SHP77 treated with DMSO at 0.1 percent for 48 hours (cell line): ENCODE measurements around the gene TEAD2.
"Not testable (repeated sequence)": the region's sequence is repeated elsewhere in the genome, so short reads cannot be mapped to it uniquely, and the experiment has no call there.

Experiments
- DNase-seq: peaks from one replicate; lab custom pipeline; 2025; lab: John Stamatoyannopoulos, UW

Gene TEAD2

GRCh38 chr19:49383599-49383998, 21.4 kb upstream of the TEAD2 start:
- DNase-seq: no peak

- DNase-seq: no peak
These were observed 20.4 kb upstream of the TEAD2 start for GRCh38 chr19:49382639-49383038.

DNA sequence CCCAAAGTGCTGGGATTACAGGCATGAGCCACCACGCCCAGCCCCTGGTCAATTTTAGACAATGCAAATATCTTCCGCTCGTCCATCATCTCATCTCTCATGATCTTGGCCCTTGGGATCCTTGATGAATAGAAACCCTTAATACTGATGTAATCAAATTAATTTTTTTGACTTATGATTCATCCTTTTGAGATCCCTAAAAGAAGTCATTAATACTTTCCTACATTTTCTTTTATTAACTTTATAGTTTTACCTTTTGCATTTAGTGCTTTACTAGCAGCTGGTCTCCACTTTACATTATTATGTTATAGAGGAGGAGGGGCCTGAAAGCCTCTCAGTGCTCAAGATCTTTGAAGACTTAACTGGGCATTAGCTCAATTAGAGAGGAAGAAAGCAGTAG, 18.2 kb upstream of the TEAD2 start:
- no peak for DNase-seq

- no peak for DNase-seq
These were observed 16.3 kb upstream of the TEAD2 start for GRCh38 chr19:49378512-49378911.

DNA sequence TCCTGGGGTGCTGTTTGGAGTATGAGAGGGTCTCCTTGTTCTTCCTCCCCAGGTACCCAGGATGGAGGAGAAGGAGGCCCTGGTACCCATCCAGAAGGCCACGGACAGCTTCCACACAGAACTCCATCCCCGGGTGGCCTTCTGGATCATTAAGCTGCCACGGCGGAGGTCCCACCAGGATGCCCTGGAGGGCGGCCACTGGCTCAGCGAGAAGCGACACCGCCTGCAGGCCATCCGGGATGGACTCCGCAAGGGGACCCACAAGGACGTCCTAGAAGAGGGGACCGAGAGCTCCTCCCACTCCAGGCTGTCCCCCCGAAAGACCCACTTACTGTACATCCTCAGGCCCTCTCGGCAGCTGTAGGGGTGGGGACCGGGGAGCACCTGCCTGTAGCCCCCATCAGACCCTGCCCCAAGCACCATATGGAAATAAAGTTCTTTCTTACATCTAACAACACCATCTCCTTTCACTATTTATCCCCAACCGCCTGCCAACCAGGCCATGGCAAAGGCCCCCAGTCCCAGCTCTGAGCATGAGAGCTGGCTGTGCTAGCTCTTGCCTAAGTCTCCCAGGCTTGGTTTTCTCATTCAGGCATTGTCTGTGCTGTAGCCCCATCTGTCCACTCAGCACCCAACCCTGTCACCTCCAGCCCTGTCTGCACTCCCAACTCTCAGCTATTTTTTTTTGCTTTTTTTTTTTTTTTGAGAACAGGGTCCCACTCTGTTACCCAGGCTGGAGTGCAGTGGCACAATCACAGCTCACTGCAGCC, 12.6 kb upstream of the TEAD2 start:
- no peak for DNase-seq

GRCh38 chr19:49373174-49373573, 11.0 kb upstream of the TEAD2 start:
- DNase-seq: not testable (repeated sequence)

DNA sequence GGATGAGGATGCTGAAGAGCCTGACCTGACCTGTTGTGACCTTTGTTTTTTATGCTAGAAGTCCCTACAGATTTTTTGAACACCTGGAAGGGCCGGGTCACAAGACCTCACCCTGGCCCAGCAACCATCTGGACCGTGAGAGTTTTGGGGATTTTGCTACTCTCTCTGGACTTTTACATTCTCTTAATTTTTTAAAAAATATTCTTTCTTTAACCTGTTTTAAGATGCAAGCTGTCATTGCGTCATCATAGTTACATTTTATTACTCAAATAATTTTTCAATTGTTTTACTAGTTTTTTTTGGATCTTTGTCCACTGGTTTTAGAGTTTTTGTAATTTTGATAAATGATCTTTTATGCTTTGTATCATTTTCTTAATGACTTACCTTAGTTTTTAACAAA, 9.0 kb upstream of the TEAD2 start:
- DNase-seq: no peak

DNA sequence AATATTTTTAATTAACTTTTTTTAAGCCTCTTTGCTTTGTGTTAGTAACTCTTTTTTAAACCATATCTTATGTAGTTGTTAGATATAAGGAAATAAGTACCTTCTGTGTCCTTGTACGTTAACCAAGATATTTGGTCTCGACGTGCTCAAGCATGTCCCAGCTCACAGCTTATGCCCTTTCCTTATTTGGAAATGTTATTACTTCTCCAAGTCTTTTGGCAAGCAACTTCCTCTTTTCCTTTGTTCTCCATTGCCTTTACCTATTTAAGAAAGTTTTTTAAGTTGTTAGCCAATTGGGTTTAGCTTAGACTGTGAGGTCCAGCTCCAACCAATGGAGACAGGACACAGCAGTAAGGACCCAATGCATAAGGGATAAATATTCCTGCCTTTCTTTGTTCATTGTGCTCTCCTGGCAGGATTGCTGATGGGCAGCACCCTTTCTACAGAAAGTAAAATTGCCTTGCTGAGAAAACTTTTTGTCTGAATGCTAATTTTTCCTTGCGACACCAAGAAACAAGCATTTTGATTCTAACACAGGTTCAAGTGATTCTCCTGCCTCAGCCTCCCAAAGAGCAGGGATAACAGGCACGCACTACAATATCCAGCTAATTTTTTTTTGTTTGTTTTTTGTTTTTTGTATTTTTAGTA, 6.6 kb upstream of the TEAD2 start:
- DNase-seq: no peak

- no peak for DNase-seq
These were observed 3.9 kb upstream of the TEAD2 start for GRCh38 chr19:49366110-49366509.

DNA sequence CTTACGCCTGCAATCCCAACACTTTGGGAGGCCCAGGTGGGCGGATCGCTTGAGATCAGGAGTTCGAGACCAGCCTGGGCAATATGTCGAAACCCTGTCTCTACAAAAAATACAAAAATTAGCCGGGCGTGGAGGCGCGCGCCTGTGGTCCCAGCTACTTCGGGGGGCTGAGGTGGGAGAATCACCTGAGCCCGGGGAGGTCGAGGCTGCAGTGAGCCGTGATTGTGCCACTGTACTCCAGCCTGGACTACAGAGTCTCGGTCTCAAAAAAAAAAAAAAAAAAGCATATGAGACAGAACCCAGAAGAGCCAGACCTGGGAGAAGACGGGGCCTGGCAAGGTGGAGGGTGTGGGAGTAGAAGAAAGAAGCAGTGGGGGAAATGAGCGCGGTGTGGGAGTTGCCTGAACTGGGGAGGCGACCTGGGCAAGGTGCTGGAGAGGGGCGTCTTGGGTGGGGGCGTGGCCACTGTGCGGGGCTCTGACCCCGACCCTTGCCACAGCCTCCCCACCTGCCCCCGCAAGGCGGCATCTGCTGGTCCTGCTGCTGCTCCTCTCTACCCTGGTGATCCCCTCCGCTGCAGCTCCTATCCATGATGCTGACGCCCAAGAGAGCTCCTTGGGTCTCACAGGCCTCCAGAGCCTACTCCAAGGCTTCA, 2.0 kb upstream of the TEAD2 start:
- no peak for DNase-seq

GRCh38 chr19:49363268-49364082, 1.3 kb upstream of the TEAD2 start, which contains the start of gene DKKL1:
Gene DKKL1 (plus strand): TSS chr19:49363877. CDS start chr19:49363999, 122 bp downstream.
- no peak for DNase-seq

DNA sequence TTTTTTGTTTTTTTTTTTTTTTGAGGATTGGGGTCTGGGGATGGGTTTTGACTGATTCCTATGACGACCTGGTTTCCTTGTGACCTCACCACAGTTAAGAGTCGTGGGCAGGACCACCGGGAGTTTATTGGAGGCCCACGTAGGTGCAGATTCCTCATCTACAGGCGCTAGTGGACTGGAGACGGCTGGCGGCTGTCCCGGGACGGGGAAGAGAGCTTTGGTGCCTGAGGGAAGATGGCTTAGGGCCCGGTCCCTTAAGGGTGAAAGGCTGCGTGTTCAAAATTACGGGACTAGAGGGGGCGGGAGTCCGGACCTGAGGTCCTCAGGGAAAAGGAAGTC, 682 bp upstream of the TEAD2 start:
- no peak for DNase-seq

DNA sequence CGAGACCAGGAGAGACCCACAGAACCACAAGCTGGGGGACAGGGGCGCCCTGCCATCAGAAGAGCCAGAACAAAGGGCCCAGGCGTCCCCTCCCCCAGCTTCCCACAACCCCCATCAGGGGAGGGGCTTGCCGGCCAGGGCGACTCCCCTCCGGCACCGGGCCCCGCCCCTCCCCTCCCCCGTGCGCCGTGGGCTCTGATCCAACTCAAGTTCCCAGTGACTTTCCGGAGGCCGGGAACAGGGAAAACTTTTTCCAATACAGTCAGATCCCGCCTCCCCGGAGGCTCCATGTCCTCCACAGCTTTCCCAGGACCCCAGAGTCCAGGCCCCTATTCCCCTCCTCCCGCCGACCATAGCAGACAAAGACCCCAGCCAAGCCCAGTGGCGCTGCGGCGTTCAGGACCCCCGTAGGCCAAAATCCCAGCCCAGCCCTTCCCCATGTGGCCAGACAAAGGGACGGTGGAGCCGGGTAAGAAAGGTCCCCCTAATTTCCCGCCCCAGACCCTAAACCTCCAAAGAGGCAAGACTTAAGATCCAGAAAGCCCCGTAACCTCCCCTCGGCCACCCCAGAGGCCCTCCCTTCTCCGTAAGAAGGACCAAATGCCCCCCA, 673 bp downstream of the TEAD2 start:
- DNase-seq: no peak

- DNase-seq: no peak
These were observed 2.1 kb downstream of the TEAD2 start for GRCh38 chr19:49359851-49360820.

- no peak for DNase-seq
These were observed 5.0 kb downstream of the TEAD2 start for GRCh38 chr19:49357186-49357585.

DNA sequence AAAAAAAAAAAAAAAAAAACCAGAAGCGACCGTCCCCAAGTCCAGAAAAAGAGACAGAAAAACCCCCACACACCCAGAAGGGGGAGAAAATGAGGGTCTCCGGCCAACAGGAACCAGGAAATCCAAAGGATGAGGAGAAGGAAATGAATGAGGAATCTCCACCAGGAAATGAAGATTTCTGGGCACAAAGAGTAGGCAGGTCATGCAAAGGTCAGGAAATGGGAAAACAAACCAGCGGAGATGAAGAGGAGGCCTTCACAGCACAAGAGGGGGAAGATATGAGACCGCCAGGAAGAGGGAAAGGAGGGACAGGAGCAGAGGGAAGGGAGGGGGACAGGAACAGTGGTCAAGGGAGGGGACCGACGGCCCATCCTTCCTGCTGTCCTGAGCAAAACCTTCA, 5.8 kb downstream of the TEAD2 start:
- DNase-seq: no peak

- DNase-seq: no peak
These were observed 6.3 kb downstream of the TEAD2 start for GRCh38 chr19:49355909-49356353.

DNA sequence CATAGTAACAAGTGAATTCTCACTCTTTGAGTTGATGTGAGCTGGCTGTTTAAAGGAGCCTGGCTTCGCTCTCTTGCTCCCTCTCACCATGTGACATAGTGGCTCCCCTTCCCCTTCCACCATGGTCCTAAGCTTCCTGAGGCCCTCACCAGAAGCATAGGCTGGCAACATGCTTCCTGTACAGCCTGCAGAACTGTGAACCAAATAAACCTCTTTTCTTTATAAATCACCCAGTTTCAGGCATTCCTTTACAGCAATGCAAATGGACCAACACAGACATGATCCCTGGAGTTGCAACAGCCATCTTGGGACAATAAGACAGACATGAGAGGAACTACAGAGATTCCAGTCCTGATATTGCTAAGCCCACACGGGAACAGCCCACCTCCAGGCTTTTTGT, 12.6 kb downstream of the TEAD2 start:
- DNase-seq: no peak

DNA sequence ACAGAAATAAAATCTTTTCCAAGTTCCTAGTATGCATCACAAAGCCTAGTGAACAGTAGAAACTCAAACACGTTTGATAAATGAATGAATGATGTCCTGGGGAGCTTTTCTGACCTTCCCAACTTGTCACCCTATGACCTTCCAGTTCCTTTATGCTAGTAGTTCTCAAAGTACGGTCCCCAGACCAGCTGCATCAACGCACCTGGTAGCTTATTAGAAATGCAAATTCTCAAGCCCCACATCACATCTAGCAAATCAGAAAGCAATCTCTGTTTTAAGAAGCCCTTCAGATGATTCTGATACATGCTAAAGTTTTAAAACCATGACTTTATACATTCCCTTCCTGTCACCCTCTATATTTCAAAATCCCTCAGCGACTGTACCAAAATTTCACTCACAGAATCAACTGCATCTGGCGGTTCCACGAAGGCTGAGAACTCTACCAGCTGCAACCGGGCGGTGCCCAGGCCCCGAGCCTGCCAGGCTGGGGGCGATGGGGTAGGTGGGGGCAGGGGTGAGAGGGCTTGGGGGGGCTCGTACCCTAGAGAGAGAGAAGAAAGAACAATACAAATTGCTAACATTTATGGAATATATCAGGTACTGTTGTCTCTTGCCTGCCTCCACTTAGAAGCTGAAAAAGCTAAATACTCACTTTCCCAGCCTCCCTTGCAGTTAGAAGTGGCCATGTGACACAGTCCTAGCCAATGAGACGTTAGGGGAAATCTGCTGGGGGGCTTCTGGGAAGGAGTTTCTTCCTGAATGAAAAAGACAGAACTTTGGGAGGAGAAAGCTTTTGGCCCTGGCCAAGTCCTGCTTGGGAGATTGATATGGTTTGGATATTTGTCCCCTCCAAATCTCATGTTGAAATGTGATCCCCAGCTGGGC, 13.7 kb downstream of the TEAD2 start:
- no peak for DNase-seq

DNA sequence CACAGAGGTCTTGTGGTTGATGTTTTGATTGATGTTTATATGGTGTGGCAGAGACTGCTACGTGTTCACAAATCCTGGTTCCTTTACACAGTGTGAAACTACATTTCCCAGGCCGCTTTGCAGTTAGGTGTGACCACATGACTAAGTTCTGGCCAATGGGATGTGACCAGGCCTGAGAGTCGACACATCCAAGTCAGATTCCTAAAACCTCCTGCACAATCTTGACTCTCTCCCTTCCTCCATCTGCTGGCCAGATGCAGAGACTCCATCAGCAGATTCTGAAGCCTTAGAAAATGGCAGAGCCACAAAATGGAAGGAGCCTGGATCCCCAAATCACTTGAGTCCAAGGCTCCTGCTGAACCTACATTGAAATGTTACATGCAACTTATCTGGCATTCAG, 14.4 kb downstream of the TEAD2 start:
- no peak for DNase-seq
